HepG2 (cell line): ENCODE measurements around the gene CEP170. TPM values are rescaled to one million over a fixed set of nuclear protein-coding genes. Genes with fewer than 3 reads are reported as not detected.

ENCODE experiments used
- ATAC-seq: fragments of 200-7000 bp; cut with Tn5 transposase; 3 replicates; pipeline ENCODE4 v1.9.1; 2020; ENCODE audit warnings: mild to moderate bottlenecking, moderate library complexity
- BruUV-seq: library from RNA; stranded (reverse); fragments of 400-500 nt; replicated peaks from 2 replicates; lab custom pipeline; 2021; lab: Mats Ljungman, UMichigan
- CTCF ChIA-PET: fragments of 300-600 bp; formaldehyde crosslinking; extraction: SDS; loops from one replicate; lab custom pipeline; 2021; ENCODE audit warnings: low total read pairs, inconsistent platforms, low intra/inter-chr PET ratio; lab: Yijun Ruan, JAX
- POLR2A ChIA-PET: fragments of 350-600 bp; sonication (Branson Sonifier 250); formaldehyde crosslinking; loops from one replicate; lab custom pipeline; 2020; ENCODE audit warnings: antibody characterized with exemption, inconsistent platforms; lab: Yijun Ruan, JAX
- DNase-seq: peaks from one replicate; pipeline ENCODE4 v3.0.0-alpha.2; 2015; ENCODE audit warnings: low spot score
- FAIRE-seq: peaks from 3 replicates; lab custom pipeline; 2011; peaks lifted over from hg19 to GRCh38; lab: Jason Lieb, UNC
- H2AFZ ChIP-seq: one replicate; pipeline ENCODE4 v1.6.1; 2011; ENCODE audit warnings: low read length, inconsistent platforms
- H3K27ac ChIP-seq: fragments of 300-600 bp; 3 replicates; pipeline ENCODE4 v1.8.0; 2011; ENCODE audit warnings: mixed run types, mild to moderate bottlenecking, mixed read lengths, low read length, inconsistent platforms; ENCODE audit not compliant: insufficient read depth; ENCODE audit errors: extremely low read length
- H3K27me3 ChIP-seq, 2 experiments: fragments of 200-600 bp in 1 of 2; 2 replicates in 1 of 2; 3 replicates in 1 of 2; pipeline versions ENCODE4 v1.6.0 to v1.8.0; 2011; ENCODE audit warnings: low read length in 2 of 2, mild to moderate bottlenecking in 2 of 2, moderate library complexity in 2 of 2, inconsistent platforms in 1 of 2; ENCODE audit not compliant: insufficient read depth in 2 of 2, control insufficient read depth in 1 of 2
- H3K36me3 ChIP-seq, 2 experiments: fragments of 200-600 bp in 1 of 2; replicated peaks in 1 of 2; 2 replicates in 1 of 2; 3 replicates in 1 of 2; pipeline versions ENCODE4 v1.5.1 to v1.8.0; 2011; ENCODE audit warnings: low read length in 2 of 2, inconsistent platforms in 1 of 2; ENCODE audit not compliant: insufficient read depth in 2 of 2, control insufficient read depth in 1 of 2
- H3K4me1 ChIP-seq: 2 replicates; pipeline ENCODE4 v1.5.1; 2012; ENCODE audit warnings: low read length, inconsistent platforms; ENCODE audit not compliant: insufficient read depth
- H3K4me2 ChIP-seq: 2 replicates; pipeline ENCODE4 v1.6.0; 2011; ENCODE audit warnings: low read depth, low read length, inconsistent platforms
- H3K4me3 ChIP-seq, 3 experiments: fragments of 200-600 bp in 1 of 3; sonication (generic), shearing (Covaris generic) in 1 of 3; replicated peaks in 1 of 3; 2 replicates each; pipeline ENCODE4 v1.5.1; 2011 to 2016; ENCODE audit warnings: low read length in 3 of 3, inconsistent platforms in 2 of 3, low read depth in 2 of 3, mild to moderate bottlenecking in 2 of 3, control low read depth in 1 of 3, mixed read lengths in 1 of 3; ENCODE audit not compliant: insufficient read depth in 1 of 3
- H3K79me2 ChIP-seq: one replicate; pipeline ENCODE4 v1.6.1; 2011; ENCODE audit warnings: low read length, inconsistent platforms; ENCODE audit not compliant: insufficient read depth
- H3K9ac ChIP-seq: 2 replicates; pipeline ENCODE4 v1.6.0; 2011; ENCODE audit warnings: mild to moderate bottlenecking, low read depth, low read length, inconsistent platforms; ENCODE audit not compliant: insufficient read depth
- H3K9me3 ChIP-seq: 2 replicates; pipeline ENCODE4 v1.5.1; 2012; ENCODE audit warnings: mild to moderate bottlenecking, low read length
- H4K20me1 ChIP-seq: 2 replicates; pipeline ENCODE4 v1.6.0; 2011; ENCODE audit warnings: inconsistent platforms, mild to moderate bottlenecking, low read length, moderate library complexity; ENCODE audit not compliant: insufficient read depth
- ARNT ChIP-seq: fragments of 450-650 bp; IDR thresholded peaks from 2 replicates; pipeline ENCODE4 v1.6.1; 2017
- HOXA3 ChIP-seq: sonication (generic); formaldehyde crosslinking; IDR thresholded peaks from 2 replicates; pipeline ENCODE4 v1.5.0; 2020; ENCODE audit warnings: missing genetic modification reagents
- KLF6 ChIP-seq: IDR thresholded peaks from 2 replicates; pipeline ENCODE4 v1.8.0; 2016; ENCODE audit warnings: missing biosample characterization, missing genetic modification reagents
- MEIS1 ChIP-seq: sonication (generic); formaldehyde crosslinking; IDR thresholded peaks from 2 replicates; pipeline ENCODE4 v1.9.0; 2021; ENCODE audit warnings: mild to moderate bottlenecking, missing genetic modification reagents, moderate library complexity, borderline replicate concordance
- PLRG1 ChIP-seq: fragments of 450-650 bp; conservative IDR thresholded peaks from 2 replicates; pipeline ENCODE4 v1.6.1; 2016
- ZBTB38 ChIP-seq: sonication (generic); formaldehyde crosslinking; IDR thresholded peaks from 2 replicates; pipeline ENCODE4 v1.5.1; 2020; ENCODE audit warnings: mild to moderate bottlenecking, missing genetic modification reagents
- ZNF207 ChIP-seq: fragments of 450-650 bp; IDR thresholded peaks from 2 replicates; pipeline ENCODE4 v1.6.1; 2016; ENCODE audit warnings: antibody characterized with exemption, borderline replicate concordance
- ZNF263 ChIP-seq: sonication (generic); formaldehyde crosslinking; IDR thresholded peaks from 2 replicates; pipeline ENCODE4 v1.4.0; 2020; ENCODE audit warnings: missing genetic modification reagents
- ZNF317 ChIP-seq: sonication (generic); formaldehyde crosslinking; IDR thresholded peaks from 2 replicates; pipeline ENCODE4 v1.5.0; 2020; ENCODE audit warnings: mild to moderate bottlenecking, missing genetic modification reagents
- ZNF432 ChIP-seq: sonication (generic); formaldehyde crosslinking; IDR thresholded peaks from 2 replicates; pipeline ENCODE4 v1.5.0; 2020; ENCODE audit warnings: missing genetic modification reagents, mild to moderate bottlenecking, borderline replicate concordance
- ZNF484 ChIP-seq: sonication (generic); formaldehyde crosslinking; IDR thresholded peaks from 2 replicates; pipeline ENCODE4 v1.5.1; 2020; ENCODE audit warnings: mild to moderate bottlenecking, low read depth, missing genetic modification reagents, borderline replicate concordance
- ZNF709 ChIP-seq: sonication (generic); formaldehyde crosslinking; IDR thresholded peaks from 2 replicates; pipeline ENCODE4 v1.5.0; 2020; ENCODE audit warnings: mild to moderate bottlenecking, missing genetic modification reagents
- ZNF850 ChIP-seq: sonication (generic); formaldehyde crosslinking; conservative IDR thresholded peaks from 2 replicates; pipeline ENCODE4 v1.9.0; 2021; ENCODE audit warnings: mild to moderate bottlenecking, missing genetic modification reagents
- ZSCAN30 ChIP-seq: sonication (generic); formaldehyde crosslinking; IDR thresholded peaks from 2 replicates; pipeline ENCODE4 v1.5.0; 2020; ENCODE audit warnings: mild to moderate bottlenecking, missing genetic modification reagents
- WGBS: methylation state at CpG from one replicate; pipeline ENCODE4 v1.1.6; 2017; ENCODE audit warnings: low lambda C conversion rate; 5-methylcytosine and 5-hydroxymethylcytosine counted together
- in situ Hi-C: cut with HindIII; loops from 2 replicates; pipeline ENCODE4 v1.10.0; 2017; ENCODE audit warnings: low pct_unique_long_range_greater_than_20kb; ENCODE audit not compliant: extremely low pct_ligation_motif_present
- intact Hi-C: fragments of 100-400 bp; cut with micrococcal nuclease; formaldehyde crosslinking; loops from one replicate; pipeline ENCODE4 v1.10.0; 2022; ENCODE audit not compliant: unreplicated experiment
- polyA plus RNA-seq, 8 experiments: library from polyadenylated mRNA; depleted of rRNA in 3 of 8; stranded (reverse) in 7 of 8; unstranded in 1 of 8; fragments of >200 nt; fragmentation: Illumina TruSeq in 4 of 8; extraction: Trizol in 4 of 8; gene quantifications; 2 replicates each; pipeline versions ENCODE4 v1.2.1 to v1.2.3, GENCODE V29; 2011 to 2016; ENCODE audit warnings: low read depth in 4 of 8, missing spikeins in 1 of 8, mixed read lengths in 1 of 8; ENCODE audit not compliant: insufficient read depth in 1 of 8
- total RNA-seq, 5 experiments: library from RNA; depleted of rRNA; stranded (reverse); fragments of >200 nt; fragmentation: Illumina TruSeq; extraction: Trizol; gene quantifications; 2 replicates each; pipeline ENCODE4 v1.2.3, GENCODE V29; 2016; ENCODE audit warnings: low read depth in 1 of 5
- TF ChIP-seq, protein P1 (sequence below): sonication (generic); formaldehyde crosslinking; IDR thresholded peaks from 2 replicates; pipeline ENCODE4 v1.8.0; 2022; ENCODE audit warnings: missing genetic modification reagents, mild to moderate bottlenecking, borderline replicate concordance
- TF ChIP-seq, protein P2 (sequence below): sonication (generic); formaldehyde crosslinking; IDR thresholded peaks from 2 replicates; pipeline ENCODE4 v1.4.0; 2020; ENCODE audit warnings: missing genetic modification reagents, borderline replicate concordance

Gene CEP170
- total and polyA plus RNA-seq, 2 of the 13 experiments (the other 11 are each of a cell fraction or from before 2014, with no cell fraction given) = 23.0 to 28.6 TPM

DNA sequence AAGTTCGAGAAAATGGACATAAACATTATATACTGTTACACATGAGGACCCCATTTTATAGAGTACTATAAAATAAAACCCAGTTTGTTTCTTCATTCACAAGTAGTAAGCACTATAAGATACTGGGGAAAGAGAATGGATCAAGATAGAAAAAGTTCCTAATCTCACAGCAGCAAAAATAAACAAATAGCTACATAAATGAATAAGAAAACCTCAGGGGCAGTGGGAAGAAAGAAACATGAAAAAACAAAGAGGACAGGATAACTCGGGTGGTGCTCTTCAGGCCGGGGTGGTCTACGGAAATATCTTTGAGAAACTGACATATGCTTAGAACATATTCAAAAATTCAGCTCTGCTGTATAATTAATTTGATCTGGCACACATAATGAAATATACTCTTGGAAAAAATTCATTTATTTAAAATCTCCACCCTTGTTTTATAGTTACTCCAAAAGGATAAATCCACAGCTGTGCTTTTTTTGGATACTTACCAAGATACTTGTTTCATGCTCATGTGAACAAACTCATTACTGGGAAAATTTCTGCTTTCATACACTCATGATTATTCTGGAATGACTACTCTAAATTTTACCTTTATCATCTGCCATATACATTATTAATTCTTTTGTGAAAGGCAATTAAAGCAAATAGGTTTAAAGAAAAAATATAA is 20.0 kb downstream of the CEP170 start (continued):
- TF ChIP-seq, protein P1, sequence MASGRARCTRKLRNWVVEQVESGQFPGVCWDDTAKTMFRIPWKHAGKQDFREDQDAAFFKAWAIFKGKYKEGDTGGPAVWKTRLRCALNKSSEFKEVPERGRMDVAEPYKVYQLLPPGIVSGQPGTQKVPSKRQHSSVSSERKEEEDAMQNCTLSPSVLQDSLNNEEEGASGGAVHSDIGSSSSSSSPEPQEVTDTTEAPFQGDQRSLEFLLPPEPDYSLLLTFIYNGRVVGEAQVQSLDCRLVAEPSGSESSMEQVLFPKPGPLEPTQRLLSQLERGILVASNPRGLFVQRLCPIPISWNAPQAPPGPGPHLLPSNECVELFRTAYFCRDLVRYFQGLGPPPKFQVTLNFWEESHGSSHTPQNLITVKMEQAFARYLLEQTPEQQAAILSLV (CRISPR knock-in tag) = no peak
- no peak for TF ChIP-seq ZNF484 (CRISPR knock-in tag)
- TF ChIP-seq ARNT = no peak

DNA sequence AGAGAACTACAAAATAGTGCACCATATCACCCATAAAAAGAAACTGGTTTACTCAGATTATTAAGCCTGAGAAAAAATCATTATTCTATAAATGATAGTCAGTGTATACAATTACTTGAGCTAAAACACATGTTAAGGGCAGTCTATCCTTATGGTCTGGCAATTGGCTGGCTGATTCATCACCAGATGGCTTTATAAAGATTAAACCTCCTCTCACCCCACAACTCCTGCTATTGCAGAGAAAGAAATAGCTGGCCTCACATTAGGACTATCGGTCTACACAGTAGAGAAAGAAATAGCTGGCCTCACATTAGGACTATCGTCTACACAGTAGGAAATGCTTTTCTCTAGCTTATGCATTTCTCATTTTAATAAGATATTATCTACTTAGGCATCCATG is 21.2 kb downstream of the CEP170 start:
- no peak overlapping the region for H2AFZ ChIP-seq
- H3K9ac ChIP-seq = no peak overlapping the region
- TF ChIP-seq ZNF317 (CRISPR knock-in tag) (no peak), ZNF850 (CRISPR knock-in tag) (no peak), KLF6 (CRISPR knock-in tag) (no peak), HOXA3 (CRISPR knock-in tag) (no peak), ZBTB38 (CRISPR knock-in tag) (no peak), PLRG1 (no peak), ZNF709 (CRISPR knock-in tag) (no peak), ZSCAN30 (CRISPR knock-in tag) (no peak), ZNF432 (no peak), ZNF207 (no peak), MEIS1 (CRISPR knock-in tag) (no peak), ZNF263 (CRISPR knock-in tag) (no peak)
- TF ChIP-seq, protein P2, sequence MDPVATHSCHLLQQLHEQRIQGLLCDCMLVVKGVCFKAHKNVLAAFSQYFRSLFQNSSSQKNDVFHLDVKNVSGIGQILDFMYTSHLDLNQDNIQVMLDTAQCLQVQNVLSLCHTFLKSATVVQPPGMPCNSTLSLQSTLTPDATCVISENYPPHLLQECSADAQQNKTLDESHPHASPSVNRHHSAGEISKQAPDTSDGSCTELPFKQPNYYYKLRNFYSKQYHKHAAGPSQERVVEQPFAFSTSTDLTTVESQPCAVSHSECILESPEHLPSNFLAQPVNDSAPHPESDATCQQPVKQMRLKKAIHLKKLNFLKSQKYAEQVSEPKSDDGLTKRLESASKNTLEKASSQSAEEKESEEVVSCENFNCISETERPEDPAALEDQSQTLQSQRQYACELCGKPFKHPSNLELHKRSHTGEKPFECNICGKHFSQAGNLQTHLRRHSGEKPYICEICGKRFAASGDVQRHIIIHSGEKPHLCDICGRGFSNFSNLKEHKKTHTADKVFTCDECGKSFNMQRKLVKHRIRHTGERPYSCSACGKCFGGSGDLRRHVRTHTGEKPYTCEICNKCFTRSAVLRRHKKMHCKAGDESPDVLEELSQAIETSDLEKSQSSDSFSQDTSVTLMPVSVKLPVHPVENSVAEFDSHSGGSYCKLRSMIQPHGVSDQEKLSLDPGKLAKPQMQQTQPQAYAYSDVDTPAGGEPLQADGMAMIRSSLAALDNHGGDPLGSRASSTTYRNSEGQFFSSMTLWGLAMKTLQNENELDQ (CRISPR knock-in tag) = no peak
- ChIA-PET POLR2A (no interaction called here), CTCF (no interaction called here)
- H3K27me3 ChIP-seq = no peaks in the 10 kb centered on the region
- DNase-seq = no peak
- H4K20me1 ChIP-seq = no peaks in the 10 kb centered on the region
- BruUV-seq = no TSS peak
- intact Hi-C loops (no loop called here), in situ Hi-C loops (no loop called here)
- no peak overlapping the region for H3K4me3 ChIP-seq
- H3K9me3 ChIP-seq = peaks cover 30% of the 10 kb centered on the region
- WGBS = 100% methylated on average over 2 of the region's 2 CpGs
- peaks cover 0 to 10% of the 10 kb centered on the region in 2 experiments; a peak in 1 of 5 replicates for H3K36me3 ChIP-seq
- no peak for FAIRE-seq
- no peak overlapping the region for H3K27ac ChIP-seq
- ATAC-seq = no peak
- H3K4me1 ChIP-seq = peaks cover 8% of the 10 kb centered on the region; the same call in 1 of the 2 replicates
- H3K4me2 ChIP-seq = no peak overlapping the region
- H3K79me2 ChIP-seq = peaks cover 64% of the 10 kb centered on the region
